ENCODE measurements around the gene ANAPC5.
A peak's percentile ranks its signal among the peaks of the same experiment; 100 is the strongest.

Gene ANAPC5

DNA sequence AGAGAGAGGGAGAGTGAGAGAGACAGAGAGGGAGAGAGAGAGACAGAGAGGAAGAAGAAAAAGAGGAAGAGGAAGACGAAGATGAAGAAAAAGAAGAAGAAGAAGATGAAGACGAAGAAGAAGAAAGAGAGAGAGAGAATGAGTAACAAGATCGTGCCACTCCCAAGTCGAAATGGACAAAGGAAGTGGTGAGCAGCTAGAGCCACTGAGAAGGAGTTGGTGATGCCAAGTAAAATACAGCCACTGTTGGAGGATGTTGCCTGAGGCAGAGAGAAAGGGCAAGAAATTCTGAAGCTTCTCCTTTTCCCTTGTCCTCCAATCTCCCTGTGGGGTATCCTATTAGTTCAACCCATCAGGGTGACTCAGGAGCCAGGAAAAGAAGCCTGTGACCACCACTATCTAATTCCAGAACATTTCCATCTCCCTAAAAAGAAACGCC is 12.5 kb upstream of the ANAPC5 start:
- H3K27me3 ChIP-seq (ENCODE audit: insufficient read depth, insufficient read length), result no peaks in the 10 kb centered on the region
- no peaks in the 10 kb centered on the region for H3K4me1 ChIP-seq (ENCODE audit: insufficient read depth, insufficient read length)
- no peaks in the 10 kb centered on the region for H3K9me3 ChIP-seq (ENCODE audit: insufficient read depth, low read length)
- TF ChIP-seq SUZ12 (IDR thresholded peaks at IDR 0.05; ENCODE audit: extremely low read depth, insufficient read depth, insufficient read length), result no peak
- no peak for TF ChIP-seq ZNF274 (IDR thresholded peaks at IDR 0.05; ENCODE audit: low read depth, low read length)
- no peak for TF ChIP-seq YY1 (IDR thresholded peaks at IDR 0.05; ENCODE audit: insufficient read depth, insufficient read length)
- H3K9ac ChIP-seq (ENCODE audit: insufficient read length, low read depth), result no peak overlapping the region
- DNase-seq (ENCODE audit: low read depth, low spot score), result no peak
- H3K36me3 ChIP-seq (ENCODE audit: insufficient read depth, insufficient read length, low read length), result no peaks in the 10 kb centered on the region
- H3K4me3 ChIP-seq (ENCODE audit: insufficient read length, low read depth), result no peak overlapping the region

DNA sequence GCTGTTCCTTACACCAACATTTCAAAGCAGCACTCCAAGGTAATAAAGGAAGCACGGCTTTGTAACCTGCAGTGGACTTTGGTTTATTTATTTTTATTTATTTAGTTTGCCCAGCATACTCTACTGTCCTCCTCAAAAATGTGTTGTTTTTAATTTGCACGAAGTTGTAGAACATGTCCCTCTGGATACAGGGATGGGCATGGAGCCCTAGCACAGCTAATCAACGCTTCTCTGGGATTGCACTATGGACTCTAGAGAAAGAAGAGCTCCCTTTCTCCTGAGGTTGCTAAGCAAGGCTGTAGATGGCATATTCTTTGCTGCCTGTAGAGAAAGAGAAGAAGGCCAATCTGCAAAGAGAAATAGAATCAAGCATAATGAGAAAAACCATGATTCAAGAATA is 5.9 kb upstream of the ANAPC5 start:
- H3K4me3 ChIP-seq (ENCODE audit: insufficient read length, low read depth), result no peak overlapping the region
- no peak for TF ChIP-seq ZNF274 (IDR thresholded peaks at IDR 0.05; ENCODE audit: low read depth, low read length)
- no peak for TF ChIP-seq SUZ12 (IDR thresholded peaks at IDR 0.05; ENCODE audit: extremely low read depth, insufficient read depth, insufficient read length)
- TF ChIP-seq YY1 (IDR thresholded peaks at IDR 0.05; ENCODE audit: insufficient read depth, insufficient read length), result no peak
- no peaks in the 10 kb centered on the region for H3K4me1 ChIP-seq (ENCODE audit: insufficient read depth, insufficient read length)
- H3K36me3 ChIP-seq (ENCODE audit: insufficient read depth, insufficient read length, low read length), result no peaks in the 10 kb centered on the region
- H3K9me3 ChIP-seq (ENCODE audit: insufficient read depth, low read length), result no peaks in the 10 kb centered on the region
- H3K27me3 ChIP-seq (ENCODE audit: insufficient read depth, insufficient read length), result no peaks in the 10 kb centered on the region
- H3K9ac ChIP-seq (ENCODE audit: insufficient read length, low read depth), result no peak overlapping the region
- DNase-seq (ENCODE audit: low read depth, low spot score), result no peak

DNA sequence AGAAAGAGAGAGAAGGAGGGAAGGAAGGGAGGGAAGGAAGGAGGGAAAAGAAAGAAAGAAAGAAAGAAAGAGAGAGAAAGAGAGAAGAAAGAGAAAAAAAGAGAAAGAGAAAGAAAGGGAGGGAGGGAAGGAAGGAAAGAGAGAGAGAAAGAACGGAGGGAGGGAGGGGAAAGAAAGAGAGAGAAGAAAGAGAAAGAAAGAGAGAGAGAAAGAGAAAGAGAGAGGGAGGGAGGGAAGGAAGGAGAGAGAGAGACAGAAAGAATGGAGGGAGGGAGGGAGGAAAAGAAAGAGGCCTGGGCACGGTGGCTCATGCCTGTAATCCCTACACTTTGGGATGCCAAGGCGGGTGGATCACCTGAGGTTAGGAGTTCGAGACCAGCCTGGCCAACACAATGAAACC is 5.1 kb upstream of the ANAPC5 start:
- no peak for TF ChIP-seq ZNF274 (IDR thresholded peaks at IDR 0.05; ENCODE audit: low read depth, low read length)
- no peak for TF ChIP-seq YY1 (IDR thresholded peaks at IDR 0.05; ENCODE audit: insufficient read depth, insufficient read length)
- no peak for TF ChIP-seq SUZ12 (IDR thresholded peaks at IDR 0.05; ENCODE audit: extremely low read depth, insufficient read depth, insufficient read length)
- no peaks in the 10 kb centered on the region for H3K27me3 ChIP-seq (ENCODE audit: insufficient read depth, insufficient read length)
- H3K4me1 ChIP-seq (ENCODE audit: insufficient read depth, insufficient read length), result no peaks in the 10 kb centered on the region
- H3K36me3 ChIP-seq (ENCODE audit: insufficient read depth, insufficient read length, low read length), result no peaks in the 10 kb centered on the region
- DNase-seq (ENCODE audit: low read depth, low spot score), result no peak
- no peak overlapping the region for H3K4me3 ChIP-seq (ENCODE audit: insufficient read length, low read depth)
- H3K9me3 ChIP-seq (ENCODE audit: insufficient read depth, low read length), result no peaks in the 10 kb centered on the region
- H3K9ac ChIP-seq (ENCODE audit: insufficient read length, low read depth), result no peak overlapping the region

DNA sequence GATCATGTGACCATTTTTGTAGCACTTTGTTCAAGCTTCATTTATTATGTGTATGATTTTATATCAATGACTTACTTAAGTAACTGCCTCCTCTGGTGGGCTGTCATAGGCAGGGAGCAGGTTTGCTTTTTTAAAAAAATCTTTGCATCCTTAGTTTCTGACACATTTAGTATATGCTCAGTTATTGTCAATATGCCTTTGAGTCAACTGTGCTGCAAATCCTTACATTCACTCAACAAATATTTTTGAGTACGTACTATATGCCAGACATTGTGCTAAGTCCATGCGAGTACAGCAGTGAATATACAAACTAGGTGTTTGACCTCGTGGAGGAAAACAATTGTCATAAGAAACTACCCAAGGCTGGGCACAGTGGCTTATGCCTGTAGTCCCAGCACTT is 4.4 kb upstream of the ANAPC5 start:
- TF ChIP-seq YY1 (IDR thresholded peaks at IDR 0.05; ENCODE audit: insufficient read depth, insufficient read length) (no peak), SUZ12 (IDR thresholded peaks at IDR 0.05; ENCODE audit: extremely low read depth, insufficient read depth, insufficient read length) (no peak), ZNF274 (IDR thresholded peaks at IDR 0.05; ENCODE audit: low read depth, low read length) (no peak)
- no peak for DNase-seq (ENCODE audit: low read depth, low spot score)
- H3K9ac ChIP-seq (ENCODE audit: insufficient read length, low read depth), result no peak overlapping the region

DNA sequence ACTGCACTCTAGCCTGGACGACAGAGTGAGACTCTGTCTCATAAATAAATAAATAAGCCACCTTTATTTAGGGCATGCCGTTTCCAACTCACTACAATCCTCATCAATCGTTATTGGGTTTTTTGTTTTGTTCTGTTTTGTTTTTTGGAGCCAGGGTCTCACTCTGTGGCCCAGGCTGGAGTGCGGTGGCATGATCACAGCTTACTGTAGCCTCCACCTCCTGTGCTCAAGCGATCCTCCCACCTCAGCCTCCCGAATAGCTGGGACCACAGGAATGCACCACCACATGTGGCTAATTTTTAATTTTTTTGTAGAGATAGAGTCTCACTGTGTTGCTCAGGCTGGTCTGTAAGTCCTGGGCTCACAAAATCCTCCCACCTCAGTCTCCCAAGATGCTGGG is 3.6 kb upstream of the ANAPC5 start:
- Histone ChIP-seq H3K4me1 (ENCODE audit: insufficient read depth, insufficient read length) (no peaks in the 10 kb centered on the region), H3K9ac (ENCODE audit: insufficient read length, low read depth) (no peak overlapping the region), H3K27me3 (ENCODE audit: insufficient read depth, insufficient read length) (no peaks in the 10 kb centered on the region), H3K36me3 (ENCODE audit: insufficient read depth, insufficient read length, low read length) (no peaks in the 10 kb centered on the region), H3K4me3 (ENCODE audit: insufficient read length, low read depth) (no peak overlapping the region), H3K9me3 (ENCODE audit: insufficient read depth, low read length) (no peaks in the 10 kb centered on the region)
- TF ChIP-seq YY1 (IDR thresholded peaks at IDR 0.05; ENCODE audit: insufficient read depth, insufficient read length), result no peak
- TF ChIP-seq SUZ12 (IDR thresholded peaks at IDR 0.05; ENCODE audit: extremely low read depth, insufficient read depth, insufficient read length), result no peak
- no peak for TF ChIP-seq ZNF274 (IDR thresholded peaks at IDR 0.05; ENCODE audit: low read depth, low read length)
- no peak for DNase-seq (ENCODE audit: low read depth, low spot score)

More for the DNA sequence above, 4.4 kb upstream of the ANAPC5 start:
- Histone ChIP-seq H3K4me1 (ENCODE audit: insufficient read depth, insufficient read length) (no peaks in the 10 kb centered on the region), H3K36me3 (ENCODE audit: insufficient read depth, insufficient read length, low read length) (no peaks in the 10 kb centered on the region), H3K4me3 (ENCODE audit: insufficient read length, low read depth) (no peak overlapping the region), H3K27me3 (ENCODE audit: insufficient read depth, insufficient read length) (no peaks in the 10 kb centered on the region), H3K9me3 (ENCODE audit: insufficient read depth, low read length) (no peaks in the 10 kb centered on the region)

GRCh38 chr12:121352682-121353018 is 439 bp upstream of the ANAPC5 start:
- H3K36me3 ChIP-seq (ENCODE audit: insufficient read depth, insufficient read length, low read length), result peaks cover 10% of the 10 kb centered on the region
- H3K9me3 ChIP-seq (ENCODE audit: insufficient read depth, low read length), result no peaks in the 10 kb centered on the region
- no peaks in the 10 kb centered on the region for H3K4me1 ChIP-seq (ENCODE audit: insufficient read depth, insufficient read length)
- TF ChIP-seq YY1 (IDR thresholded peaks at IDR 0.05; ENCODE audit: insufficient read depth, insufficient read length) (no peak), SUZ12 (IDR thresholded peaks at IDR 0.05; ENCODE audit: extremely low read depth, insufficient read depth, insufficient read length) (no peak), ZNF274 (IDR thresholded peaks at IDR 0.05; ENCODE audit: low read depth, low read length) (no peak)
- H3K27me3 ChIP-seq (ENCODE audit: insufficient read depth, insufficient read length), result no peaks in the 10 kb centered on the region
- H3K4me3 ChIP-seq (ENCODE audit: insufficient read length, low read depth), result peak overlapping the region; percentile 96
- H3K9ac ChIP-seq (ENCODE audit: insufficient read length, low read depth), result peak overlapping the region; percentile 73
- DNase-seq (ENCODE audit: low read depth, low spot score), result no peak

DNA sequence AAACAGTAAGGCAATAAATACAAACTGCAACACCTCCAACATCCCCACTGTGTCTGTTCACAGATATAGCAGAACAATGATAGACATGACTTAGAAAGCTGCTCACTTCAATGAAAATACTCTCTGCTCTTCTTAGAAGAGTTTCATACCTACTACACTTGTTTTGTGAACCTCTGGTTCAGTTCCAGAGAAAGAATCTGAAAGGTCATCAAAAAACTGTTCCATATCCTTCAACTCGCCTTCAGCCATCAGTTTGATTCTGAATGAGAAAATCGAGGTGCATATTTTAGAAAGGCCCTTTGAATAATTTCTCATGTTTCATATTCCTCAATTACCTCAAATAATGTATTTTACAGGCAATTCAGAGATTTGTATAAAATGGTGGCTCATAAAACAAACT is 5.5 kb downstream of the ANAPC5 start:
- H3K9me3 ChIP-seq (ENCODE audit: insufficient read depth, low read length), result no peaks in the 10 kb centered on the region
- no peaks in the 10 kb centered on the region for H3K27me3 ChIP-seq (ENCODE audit: insufficient read depth, insufficient read length)
- TF ChIP-seq YY1 (IDR thresholded peaks at IDR 0.05; ENCODE audit: insufficient read depth, insufficient read length) (no peak), SUZ12 (IDR thresholded peaks at IDR 0.05; ENCODE audit: extremely low read depth, insufficient read depth, insufficient read length) (no peak), ZNF274 (IDR thresholded peaks at IDR 0.05; ENCODE audit: low read depth, low read length) (no peak)
- H3K4me3 ChIP-seq (ENCODE audit: insufficient read length, low read depth), result no peak overlapping the region
- H3K4me1 ChIP-seq (ENCODE audit: insufficient read depth, insufficient read length), result no peaks in the 10 kb centered on the region
- no peak overlapping the region for H3K9ac ChIP-seq (ENCODE audit: insufficient read length, low read depth)
- H3K36me3 ChIP-seq (ENCODE audit: insufficient read depth, insufficient read length, low read length), result peaks cover 67% of the 10 kb centered on the region
- DNase-seq (ENCODE audit: low read depth, low spot score), result no peak

All from NT2/D1 (cell line).